Measurements from ENCODE around the gene RASGRP1. TPM values are rescaled to one million over a fixed set of nuclear protein-coding genes. Genes with fewer than 3 reads are reported as not detected.

The RASGRP1 gene
- total RNA-seq, 1 experiment from 2014 or later, result 0.51 TPM

DNA sequence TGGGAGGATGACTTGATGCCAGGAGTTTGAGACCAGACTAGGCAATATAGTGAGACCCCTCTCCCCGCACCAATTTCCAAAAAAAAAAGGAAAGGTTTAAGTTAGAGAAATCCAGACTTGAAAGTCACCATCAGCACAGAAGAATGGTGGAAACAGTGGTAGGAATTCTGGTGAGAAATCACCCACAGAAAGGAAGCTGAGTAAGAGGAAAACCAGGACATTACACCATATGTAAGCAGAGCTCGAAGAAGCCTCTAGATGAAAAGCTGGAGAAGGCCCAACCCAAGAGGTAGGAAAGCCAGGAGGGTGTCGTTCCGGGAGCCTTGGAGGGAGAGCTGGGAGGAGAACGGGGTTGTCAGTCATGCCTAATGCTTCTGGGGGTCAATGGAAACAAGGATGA, 40.5 kb downstream of the RASGRP1 start:
- POLR2A ChIA-PET, result no interaction called here
- no peak overlapping the region for H3K27ac ChIP-seq (ENCODE audit: low read length)
- no peaks in the 10 kb centered on the region for H3K36me3 ChIP-seq (ENCODE audit: control insufficient read depth, insufficient read depth, low read length)
- no peaks in the 10 kb centered on the region for H3K4me1 ChIP-seq (ENCODE audit: control insufficient read depth, insufficient read depth, low read length)
- CTCF ChIA-PET, result no interaction called here
- intact Hi-C loops (cut with micrococcal nuclease; ENCODE audit: unreplicated experiment), result no loop called here
- no peak overlapping the region for H3K4me3 ChIP-seq (ENCODE audit: low read depth in 2 of 2, low read length in 2 of 2)
- no peaks in the 10 kb centered on the region for H3K9me3 ChIP-seq (ENCODE audit: control insufficient read depth, insufficient read depth, low read depth, low read length)
- DNase-seq (ENCODE audit: low read depth, low spot score) (no peak), ATAC-seq (no peak)
- BruUV-seq (replicated peaks), result no TSS peak
- H3K27me3 ChIP-seq (ENCODE audit: control insufficient read depth, insufficient read depth, low read length), result no peaks in the 10 kb centered on the region; the same call in none of the 2 replicates
- in situ Hi-C loops (cut with HindIII; ENCODE audit: low pct_unique_long_range_greater_than_20kb, low sequenced_read_pairs), result no loop called here
- TF ChIP-seq, protein P1, sequence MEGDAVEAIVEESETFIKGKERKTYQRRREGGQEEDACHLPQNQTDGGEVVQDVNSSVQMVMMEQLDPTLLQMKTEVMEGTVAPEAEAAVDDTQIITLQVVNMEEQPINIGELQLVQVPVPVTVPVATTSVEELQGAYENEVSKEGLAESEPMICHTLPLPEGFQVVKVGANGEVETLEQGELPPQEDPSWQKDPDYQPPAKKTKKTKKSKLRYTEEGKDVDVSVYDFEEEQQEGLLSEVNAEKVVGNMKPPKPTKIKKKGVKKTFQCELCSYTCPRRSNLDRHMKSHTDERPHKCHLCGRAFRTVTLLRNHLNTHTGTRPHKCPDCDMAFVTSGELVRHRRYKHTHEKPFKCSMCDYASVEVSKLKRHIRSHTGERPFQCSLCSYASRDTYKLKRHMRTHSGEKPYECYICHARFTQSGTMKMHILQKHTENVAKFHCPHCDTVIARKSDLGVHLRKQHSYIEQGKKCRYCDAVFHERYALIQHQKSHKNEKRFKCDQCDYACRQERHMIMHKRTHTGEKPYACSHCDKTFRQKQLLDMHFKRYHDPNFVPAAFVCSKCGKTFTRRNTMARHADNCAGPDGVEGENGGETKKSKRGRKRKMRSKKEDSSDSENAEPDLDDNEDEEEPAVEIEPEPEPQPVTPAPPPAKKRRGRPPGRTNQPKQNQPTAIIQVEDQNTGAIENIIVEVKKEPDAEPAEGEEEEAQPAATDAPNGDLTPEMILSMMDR (IDR thresholded peaks at IDR 0.05), result no peak
- no peak for TF ChIP-seq POLR2AphosphoS5 (IDR thresholded peaks at IDR 0.05; ENCODE audit: low read depth, low read length)
- TF ChIP-seq, protein P2, sequence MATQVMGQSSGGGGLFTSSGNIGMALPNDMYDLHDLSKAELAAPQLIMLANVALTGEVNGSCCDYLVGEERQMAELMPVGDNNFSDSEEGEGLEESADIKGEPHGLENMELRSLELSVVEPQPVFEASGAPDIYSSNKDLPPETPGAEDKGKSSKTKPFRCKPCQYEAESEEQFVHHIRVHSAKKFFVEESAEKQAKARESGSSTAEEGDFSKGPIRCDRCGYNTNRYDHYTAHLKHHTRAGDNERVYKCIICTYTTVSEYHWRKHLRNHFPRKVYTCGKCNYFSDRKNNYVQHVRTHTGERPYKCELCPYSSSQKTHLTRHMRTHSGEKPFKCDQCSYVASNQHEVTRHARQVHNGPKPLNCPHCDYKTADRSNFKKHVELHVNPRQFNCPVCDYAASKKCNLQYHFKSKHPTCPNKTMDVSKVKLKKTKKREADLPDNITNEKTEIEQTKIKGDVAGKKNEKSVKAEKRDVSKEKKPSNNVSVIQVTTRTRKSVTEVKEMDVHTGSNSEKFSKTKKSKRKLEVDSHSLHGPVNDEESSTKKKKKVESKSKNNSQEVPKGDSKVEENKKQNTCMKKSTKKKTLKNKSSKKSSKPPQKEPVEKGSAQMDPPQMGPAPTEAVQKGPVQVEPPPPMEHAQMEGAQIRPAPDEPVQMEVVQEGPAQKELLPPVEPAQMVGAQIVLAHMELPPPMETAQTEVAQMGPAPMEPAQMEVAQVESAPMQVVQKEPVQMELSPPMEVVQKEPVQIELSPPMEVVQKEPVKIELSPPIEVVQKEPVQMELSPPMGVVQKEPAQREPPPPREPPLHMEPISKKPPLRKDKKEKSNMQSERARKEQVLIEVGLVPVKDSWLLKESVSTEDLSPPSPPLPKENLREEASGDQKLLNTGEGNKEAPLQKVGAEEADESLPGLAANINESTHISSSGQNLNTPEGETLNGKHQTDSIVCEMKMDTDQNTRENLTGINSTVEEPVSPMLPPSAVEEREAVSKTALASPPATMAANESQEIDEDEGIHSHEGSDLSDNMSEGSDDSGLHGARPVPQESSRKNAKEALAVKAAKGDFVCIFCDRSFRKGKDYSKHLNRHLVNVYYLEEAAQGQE (IDR thresholded peaks at IDR 0.05; ENCODE audit: insufficient read depth in 1 of 2, low read depth in 2 of 2, low read length in 1 of 2), result no peak
- TF ChIP-seq SIN3A (IDR thresholded peaks at IDR 0.05; ENCODE audit: borderline replicate concordance, insufficient read depth, low read depth, low read length), result no peak
- TF ChIP-seq TCF7L2 (IDR thresholded peaks at IDR 0.05; ENCODE audit: low read depth, low read length), result no peak

DNA sequence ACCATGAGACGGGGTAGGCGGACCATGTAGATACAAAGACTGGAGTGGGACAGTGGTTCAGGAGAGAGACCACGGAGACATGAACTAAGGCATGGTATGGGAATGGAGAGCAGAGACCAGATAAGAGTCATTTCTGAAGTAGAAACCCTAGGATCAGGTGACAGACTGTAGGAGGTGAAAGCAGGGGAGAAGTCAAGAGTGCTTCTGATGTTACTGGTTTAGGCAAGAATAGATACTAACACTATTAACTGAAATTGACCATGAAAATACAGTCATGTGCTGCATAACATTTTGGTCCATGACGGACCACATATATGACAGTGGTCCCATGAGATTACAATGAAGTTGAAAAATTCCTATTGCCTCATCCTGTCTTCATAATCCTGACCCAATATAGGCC, 41.7 kb downstream of the RASGRP1 start:
- in situ Hi-C loops (cut with HindIII; ENCODE audit: low pct_unique_long_range_greater_than_20kb, low sequenced_read_pairs) (no loop called here), intact Hi-C loops (cut with micrococcal nuclease; ENCODE audit: unreplicated experiment) (no loop called here)
- no peak overlapping the region for H3K27ac ChIP-seq (ENCODE audit: low read length)
- CTCF ChIA-PET, result interaction anchor here (0.9 kb wide), 1 partner anchor 41 kb away, joined by 4 read pairs; no protein-coding TSS in a partner anchor
- H3K4me1 ChIP-seq (ENCODE audit: control insufficient read depth, insufficient read depth, low read length), result no peaks in the 10 kb centered on the region
- TF ChIP-seq, protein P2 (IDR thresholded peaks at IDR 0.05; ENCODE audit: insufficient read depth in 1 of 2, low read depth in 2 of 2, low read length in 1 of 2), result no peak
- TF ChIP-seq SIN3A (IDR thresholded peaks at IDR 0.05; ENCODE audit: borderline replicate concordance, insufficient read depth, low read depth, low read length) (no peak), POLR2AphosphoS5 (IDR thresholded peaks at IDR 0.05; ENCODE audit: low read depth, low read length) (no peak), TCF7L2 (IDR thresholded peaks at IDR 0.05; ENCODE audit: low read depth, low read length) (no peak)
- H3K36me3 ChIP-seq (ENCODE audit: control insufficient read depth, insufficient read depth, low read length), result no peaks in the 10 kb centered on the region
- BruUV-seq (replicated peaks), result no TSS peak
- ATAC-seq (no peak), DNase-seq (ENCODE audit: low read depth, low spot score) (no peak)
- H3K9me3 ChIP-seq (ENCODE audit: control insufficient read depth, insufficient read depth, low read depth, low read length), result no peaks in the 10 kb centered on the region
- POLR2A ChIA-PET, result no interaction called here
- H3K4me3 ChIP-seq (ENCODE audit: low read depth in 2 of 2, low read length in 2 of 2), result no peak overlapping the region
- peaks cover 4% of the 10 kb centered on the region for H3K27me3 ChIP-seq (ENCODE audit: control insufficient read depth, insufficient read depth, low read length)
